Measurements from ENCODE around the gene STAT1.

Gene STAT1

DNA sequence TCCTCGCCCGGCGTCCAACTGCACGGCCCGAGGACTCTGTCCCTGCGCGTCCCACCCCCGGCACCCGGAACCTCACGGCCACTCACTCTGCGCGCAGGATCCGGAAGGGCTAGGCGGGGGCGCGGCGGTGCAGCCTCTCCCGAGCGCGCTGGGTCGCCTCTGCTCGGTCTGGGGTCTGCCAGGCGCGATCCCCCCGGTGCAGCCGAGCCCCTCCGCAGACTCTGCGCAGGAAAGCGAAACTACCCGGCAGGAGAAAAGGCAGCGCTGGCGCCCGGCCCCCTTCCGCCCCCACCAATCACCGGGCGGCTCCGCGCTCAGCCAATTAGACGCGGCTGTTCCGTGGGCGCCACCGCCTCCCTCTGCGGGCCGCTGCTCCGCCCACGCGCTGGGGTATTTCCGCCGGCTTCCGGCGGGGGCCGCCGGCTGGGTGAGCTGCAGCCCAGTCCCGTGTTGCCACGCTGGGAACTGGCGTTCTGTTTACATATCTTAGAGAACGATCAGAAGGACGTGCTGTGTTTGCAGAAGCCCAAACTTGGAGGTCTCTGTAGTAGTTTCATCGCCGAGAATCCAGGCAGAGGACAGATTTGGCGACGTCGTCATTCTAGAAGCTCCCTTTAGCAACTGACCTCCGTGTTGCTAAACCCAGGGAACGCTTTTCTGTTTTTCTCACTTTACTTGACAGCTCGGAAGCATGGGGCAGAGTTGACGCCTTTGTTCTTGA, at the start of gene STAT1:
Gene STAT1, minus strand, starts transcription at position 240 of the 721 bp plus-strand sequence. CDS start 4,168 bp downstream, outside the sequence.
- no peak within 1 kb of the TSS for H3K27ac Mint-ChIP-seq
- ATAC-seq (ENCODE audit: low read depth) (peak; percentile 90), DNase-seq (ENCODE audit: low spot score in 2 of 2) (peak; percentile 98 to 99)
- no peak within 1 kb of the TSS for H3K4me3 Mint-ChIP-seq
- peaks cover 4% of the 10 kb centered on the region for H3K9me3 Mint-ChIP-seq
- peaks cover 11% of the 10 kb centered on the region for H3K4me1 Mint-ChIP-seq
- H3K36me3 Mint-ChIP-seq = peaks cover 5% of the 10 kb centered on the region
- no peaks in the 10 kb centered on the region for H3K27me3 Mint-ChIP-seq

DNA sequence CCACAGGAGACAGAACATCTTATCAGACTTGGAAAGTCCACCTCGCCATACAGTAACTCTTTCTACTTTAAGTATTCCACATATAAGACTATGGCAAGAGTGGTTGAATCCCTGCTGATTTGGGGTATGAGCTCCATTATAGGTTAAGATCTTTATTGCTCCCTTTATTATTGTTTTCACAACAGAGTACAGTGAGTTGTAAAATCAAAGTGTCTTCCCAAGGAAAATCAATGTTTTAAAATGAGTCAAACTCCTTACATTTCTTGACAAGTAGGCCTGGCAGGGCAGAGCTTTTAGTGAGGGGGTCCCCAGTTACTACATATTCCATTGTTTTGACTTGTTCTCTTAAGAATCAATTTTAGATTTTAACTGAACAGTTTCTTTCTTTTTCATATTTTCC, 49.6 kb upstream of the STAT1 start:
- Mint-ChIP-seq H3K27ac (no peak overlapping the region), H3K4me1 (no peaks in the 10 kb centered on the region), H3K36me3 (peaks cover 4% of the 10 kb centered on the region), H3K4me3 (no peak overlapping the region), H3K9me3 (no peaks in the 10 kb centered on the region), H3K27me3 (peaks cover 6% of the 10 kb centered on the region)
- DNase-seq (ENCODE audit: low spot score in 2 of 2) (no peak), ATAC-seq (ENCODE audit: low read depth) (no peak)

DNA sequence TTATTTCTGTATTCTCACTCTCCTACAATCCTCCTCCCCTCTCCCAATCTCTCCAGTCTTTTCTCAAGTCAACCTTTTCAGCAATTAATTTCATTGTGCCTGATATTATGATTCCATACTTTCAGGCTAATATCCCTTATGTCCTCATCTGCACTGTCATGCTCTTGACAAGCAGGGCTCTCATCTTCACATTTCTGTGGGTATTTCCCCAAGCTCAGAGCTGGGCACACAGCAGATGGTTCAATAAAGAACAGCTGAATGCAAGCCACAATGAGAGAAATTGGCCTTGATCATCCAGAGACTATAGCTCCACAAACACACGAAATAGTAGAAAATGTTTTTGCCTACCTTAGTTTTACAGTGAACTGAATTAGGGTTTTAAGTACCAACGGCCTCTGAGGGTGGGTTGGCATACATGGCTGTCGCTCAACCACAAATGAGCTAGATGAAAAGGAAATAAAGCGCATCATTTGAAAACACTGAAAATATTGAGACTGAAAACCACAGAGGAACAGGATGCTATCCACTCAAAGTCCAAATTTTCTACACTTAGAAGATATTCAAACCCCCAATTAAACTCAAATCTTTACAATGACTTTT, 47.5 kb upstream of the STAT1 start:
- ATAC-seq (ENCODE audit: low read depth) (no peak), DNase-seq (ENCODE audit: low spot score in 2 of 2) (no peak)
- no peak overlapping the region for H3K4me3 Mint-ChIP-seq
- H3K9me3 Mint-ChIP-seq = no peaks in the 10 kb centered on the region
- H3K27ac Mint-ChIP-seq = no peak overlapping the region
- peaks cover 4% of the 10 kb centered on the region for H3K36me3 Mint-ChIP-seq
- peaks cover 7% of the 10 kb centered on the region for H3K27me3 Mint-ChIP-seq
- H3K4me1 Mint-ChIP-seq = no peaks in the 10 kb centered on the region

DNA sequence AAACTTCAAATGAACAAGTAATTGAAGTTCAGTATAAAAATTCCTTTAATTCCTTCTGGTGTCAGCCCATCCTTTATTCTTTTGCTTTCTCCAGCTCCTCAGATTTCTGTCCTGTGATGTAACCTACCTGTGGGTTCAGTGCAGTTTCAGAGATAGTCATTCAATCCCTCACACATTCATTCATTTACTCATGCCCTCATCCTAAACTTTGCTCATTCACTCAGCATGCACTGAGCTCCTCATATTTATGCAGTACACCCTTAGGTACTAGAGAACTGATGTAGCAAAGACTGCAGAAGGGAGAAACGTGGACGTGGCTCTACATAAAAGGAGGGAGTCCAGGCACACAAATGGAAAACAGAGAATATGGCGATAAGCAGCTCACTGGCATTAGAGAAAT, 45.3 kb upstream of the STAT1 start:
- no peak for DNase-seq (ENCODE audit: low spot score in 2 of 2)
- H3K27me3 Mint-ChIP-seq = peaks cover 5% of the 10 kb centered on the region
- H3K9me3 Mint-ChIP-seq = no peaks in the 10 kb centered on the region
- no peak overlapping the region for H3K4me3 Mint-ChIP-seq
- peaks cover 5% of the 10 kb centered on the region for H3K4me1 Mint-ChIP-seq
- H3K36me3 Mint-ChIP-seq = no peaks in the 10 kb centered on the region
- H3K27ac Mint-ChIP-seq = no peak overlapping the region
- no peak for ATAC-seq (ENCODE audit: low read depth)

DNA sequence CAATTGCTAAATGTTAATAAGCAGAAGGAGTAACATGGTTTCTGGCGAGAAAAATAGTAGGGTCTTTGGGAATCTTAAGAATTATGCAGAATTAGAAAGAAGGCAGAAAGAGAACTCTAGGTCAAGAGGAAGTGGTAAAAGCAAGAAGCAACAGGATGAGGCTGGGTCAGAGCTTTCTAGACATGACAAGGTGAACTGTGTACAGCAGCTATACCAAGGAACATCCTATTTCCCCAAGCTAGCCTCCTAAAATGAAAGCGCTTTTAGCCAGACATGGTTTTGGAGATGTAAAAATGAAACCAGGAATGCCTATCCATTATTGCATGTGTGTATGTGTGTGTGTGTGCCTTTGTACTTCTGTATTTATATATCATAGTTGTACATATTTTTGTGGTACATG, 42.3 kb upstream of the STAT1 start:
- Mint-ChIP-seq H3K9me3 (no peaks in the 10 kb centered on the region), H3K36me3 (no peaks in the 10 kb centered on the region), H3K27ac (no peak overlapping the region), H3K4me1 (peaks cover 5% of the 10 kb centered on the region), H3K4me3 (no peak overlapping the region), H3K27me3 (peaks cover 8% of the 10 kb centered on the region)
- no peak for DNase-seq (ENCODE audit: low spot score in 2 of 2)
- ATAC-seq (ENCODE audit: low read depth) = peak; percentile 32

DNA sequence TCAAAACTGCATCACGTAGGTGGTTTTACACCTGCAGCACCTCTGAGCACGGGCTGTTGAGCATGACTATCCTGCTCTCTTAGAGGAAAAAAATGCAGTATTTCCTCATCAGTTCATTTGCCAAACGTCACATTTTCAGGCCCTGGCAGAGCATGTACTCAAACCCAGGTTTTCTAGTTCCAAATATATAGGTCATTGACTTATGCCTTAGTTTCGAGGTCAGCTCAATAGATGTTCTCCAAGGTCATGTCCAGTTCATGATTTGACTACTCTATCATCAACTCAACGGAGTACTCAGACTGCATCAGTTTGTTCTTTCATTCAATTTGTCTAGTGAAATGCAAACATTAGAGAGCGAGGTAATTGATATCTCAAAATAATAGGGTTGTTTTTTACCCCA, 39.3 kb upstream of the STAT1 start:
- DNase-seq (ENCODE audit: low spot score in 2 of 2) (no peak), ATAC-seq (ENCODE audit: low read depth) (no peak)
- Mint-ChIP-seq H3K4me1 (peaks cover 5% of the 10 kb centered on the region), H3K9me3 (no peaks in the 10 kb centered on the region), H3K27ac (no peak overlapping the region), H3K36me3 (no peaks in the 10 kb centered on the region), H3K27me3 (peaks cover 8% of the 10 kb centered on the region), H3K4me3 (no peak overlapping the region)

DNA sequence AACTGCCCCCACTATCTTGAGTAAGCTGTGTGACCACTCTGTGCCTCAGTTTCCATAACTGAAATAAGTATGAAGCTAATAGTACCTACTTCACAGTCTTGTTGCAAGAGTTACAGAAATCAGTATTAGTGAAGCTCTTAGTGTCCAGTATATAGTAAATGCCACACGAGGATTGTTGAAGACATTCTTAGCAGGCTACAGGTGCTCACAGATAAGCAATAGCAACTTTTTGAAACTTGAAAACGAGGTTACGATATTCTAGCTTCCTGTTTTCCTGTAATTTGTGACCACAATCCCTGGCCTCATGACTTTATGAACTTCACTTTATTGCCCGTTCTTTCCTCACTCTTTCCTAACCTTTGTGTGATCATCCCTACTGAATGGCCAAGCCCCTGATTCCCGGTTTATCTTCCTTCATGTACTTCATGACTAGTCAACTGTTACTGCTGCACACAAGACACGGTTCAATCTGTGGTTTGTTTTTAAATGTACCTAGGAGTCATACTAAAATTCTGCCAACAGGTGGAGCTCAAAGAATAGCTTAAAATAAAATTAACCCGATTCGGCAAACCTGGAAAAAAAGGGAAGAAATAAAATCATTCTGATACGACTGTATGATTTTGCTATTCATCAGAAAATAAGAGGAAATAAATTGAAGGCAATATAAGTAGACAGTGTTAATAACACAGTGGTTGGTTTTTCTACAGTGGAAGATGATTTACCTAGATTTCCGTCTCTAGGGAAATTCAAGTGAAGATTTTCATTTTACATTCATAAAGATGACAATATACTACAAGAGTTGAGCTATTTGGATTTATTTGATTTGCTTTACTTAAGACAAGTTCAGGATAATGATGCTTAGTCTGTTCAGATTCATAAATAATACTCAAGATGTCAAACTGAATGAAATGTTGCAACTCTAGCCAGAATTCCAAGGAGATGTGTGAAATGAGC, 38.1 kb upstream of the STAT1 start:
- Mint-ChIP-seq H3K27me3 (peaks cover 8% of the 10 kb centered on the region), H3K27ac (no peak overlapping the region), H3K9me3 (no peaks in the 10 kb centered on the region), H3K36me3 (no peaks in the 10 kb centered on the region), H3K4me1 (peaks cover 5% of the 10 kb centered on the region), H3K4me3 (no peak overlapping the region)
- DNase-seq (ENCODE audit: low spot score in 2 of 2) = peak in 1 of 2 donors; percentile 40
- ATAC-seq (ENCODE audit: low read depth) = peak; percentile 75

DNA sequence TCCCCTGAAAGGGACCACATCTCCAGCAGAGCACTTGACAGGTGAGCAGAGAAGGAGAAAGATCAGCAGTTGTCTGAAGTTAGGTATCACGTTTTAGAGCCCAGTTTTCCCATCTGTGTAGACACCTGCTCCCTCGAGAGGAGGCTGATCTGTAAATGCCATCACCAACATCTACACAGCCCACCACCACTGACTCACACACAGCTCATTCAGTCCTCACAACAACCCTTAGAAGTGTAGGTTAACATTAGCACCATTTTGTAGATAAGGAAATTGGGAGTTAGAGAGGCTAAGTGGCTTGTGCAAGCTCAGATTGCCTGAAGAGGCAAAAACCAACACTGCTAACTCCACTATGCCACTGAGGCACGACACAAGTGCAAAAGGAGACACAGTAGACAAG, 37.2 kb upstream of the STAT1 start:
- Mint-ChIP-seq H3K4me3 (no peak overlapping the region), H3K36me3 (no peaks in the 10 kb centered on the region), H3K4me1 (peaks cover 2% of the 10 kb centered on the region), H3K27ac (no peak overlapping the region), H3K27me3 (peaks cover 6% of the 10 kb centered on the region), H3K9me3 (no peaks in the 10 kb centered on the region)
- ATAC-seq (ENCODE audit: low read depth) (no peak), DNase-seq (ENCODE audit: low spot score in 2 of 2) (no peak)

DNA sequence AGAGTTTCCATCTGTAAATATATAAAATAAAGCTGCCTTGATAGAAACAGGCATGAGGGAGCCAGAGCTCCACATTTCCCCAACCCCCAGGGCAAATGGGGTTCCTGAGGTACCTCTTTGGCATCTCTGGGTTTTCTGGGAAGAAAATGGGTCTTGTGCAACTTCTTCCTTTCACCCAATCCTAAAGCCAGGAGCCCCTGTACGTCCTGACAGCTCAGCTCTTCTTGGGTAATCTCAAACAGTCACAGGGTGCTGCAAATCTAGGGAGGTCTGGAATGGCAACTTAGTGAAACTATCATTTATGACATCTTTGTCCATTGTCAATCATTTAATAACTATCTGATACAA, 36.6 kb upstream of the STAT1 start:
- ATAC-seq (ENCODE audit: low read depth) (no peak), DNase-seq (ENCODE audit: low spot score in 2 of 2) (no peak)
- H3K4me1 Mint-ChIP-seq = peaks cover 3% of the 10 kb centered on the region
- no peak overlapping the region for H3K4me3 Mint-ChIP-seq
- H3K27me3 Mint-ChIP-seq = peaks cover 6% of the 10 kb centered on the region
- no peaks in the 10 kb centered on the region for H3K36me3 Mint-ChIP-seq
- no peaks in the 10 kb centered on the region for H3K9me3 Mint-ChIP-seq
- H3K27ac Mint-ChIP-seq = no peak overlapping the region

DNA sequence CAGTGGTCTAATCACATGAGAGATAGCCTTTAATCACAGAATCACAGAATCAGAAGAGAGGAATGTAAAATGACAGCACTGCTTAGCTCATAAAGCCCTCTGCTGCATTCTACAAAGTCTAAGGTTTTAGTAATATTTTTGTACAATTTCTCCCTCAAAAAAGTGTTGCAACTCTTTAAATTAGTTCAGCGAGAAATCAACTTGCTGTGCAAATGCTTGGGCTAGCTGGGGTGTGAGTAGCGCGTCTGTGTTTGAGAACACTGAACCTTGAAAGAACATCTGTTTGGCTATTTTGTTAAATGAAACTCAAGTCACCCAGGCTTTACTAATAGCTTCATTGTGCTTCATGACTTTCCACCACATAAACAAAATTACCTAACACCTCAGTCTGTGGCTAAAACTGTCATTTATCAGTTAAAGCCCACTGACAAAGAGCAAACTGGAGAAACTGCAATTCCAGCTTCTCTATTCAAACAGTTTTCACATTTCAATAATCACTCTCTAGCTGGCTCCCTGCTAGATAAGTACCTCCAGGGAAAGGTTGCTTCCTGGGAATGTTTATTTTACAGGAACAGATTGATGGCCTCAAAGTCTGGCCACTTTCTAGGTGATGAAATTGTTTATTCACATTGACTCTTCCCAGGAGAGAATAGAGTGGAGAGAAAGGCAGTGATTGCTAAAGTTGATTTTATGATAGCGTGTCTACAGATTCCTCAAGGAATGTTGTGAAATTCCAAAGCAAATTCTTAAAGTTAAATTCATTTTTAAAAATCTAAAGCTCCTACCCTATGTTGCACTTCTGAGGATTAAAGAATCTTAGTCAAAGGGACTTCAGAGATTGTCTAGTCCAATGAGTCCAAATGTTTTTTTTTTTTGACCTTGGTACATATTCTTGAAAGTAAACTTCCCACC, 36.0 kb upstream of the STAT1 start:
- Mint-ChIP-seq H3K27ac (no peak overlapping the region), H3K27me3 (peaks cover 6% of the 10 kb centered on the region), H3K9me3 (no peaks in the 10 kb centered on the region), H3K36me3 (no peaks in the 10 kb centered on the region), H3K4me1 (peaks cover 3% of the 10 kb centered on the region), H3K4me3 (no peak overlapping the region)
- ATAC-seq (ENCODE audit: low read depth) = no peak
- DNase-seq (ENCODE audit: low spot score in 2 of 2) = no peak

DNA sequence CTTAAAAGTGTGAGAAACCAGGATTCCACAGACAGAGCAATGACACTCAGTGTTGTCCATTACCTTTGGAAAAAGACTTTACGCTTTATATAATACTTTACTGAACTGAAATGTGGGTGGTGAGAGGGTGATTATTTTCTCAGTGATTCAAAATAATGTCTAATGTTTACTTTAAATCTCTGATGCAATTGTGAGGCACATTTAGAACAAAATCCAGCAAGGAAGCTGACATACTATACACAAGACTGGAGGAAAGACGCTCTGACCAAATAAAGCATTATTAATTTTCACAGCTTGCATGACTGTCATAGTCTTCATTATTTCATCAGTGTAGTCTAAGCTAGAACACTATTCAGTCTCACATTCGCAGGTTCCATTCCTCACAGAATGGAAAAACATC, 34.1 kb upstream of the STAT1 start:
- H3K4me1 Mint-ChIP-seq = peaks cover 3% of the 10 kb centered on the region
- peaks cover 3% of the 10 kb centered on the region for H3K36me3 Mint-ChIP-seq
- no peak for DNase-seq (ENCODE audit: low spot score in 2 of 2)
- peaks cover 8% of the 10 kb centered on the region for H3K27me3 Mint-ChIP-seq
- no peak overlapping the region for H3K27ac Mint-ChIP-seq
- no peak for ATAC-seq (ENCODE audit: low read depth)
- no peaks in the 10 kb centered on the region for H3K9me3 Mint-ChIP-seq
- no peak overlapping the region for H3K4me3 Mint-ChIP-seq

DNA sequence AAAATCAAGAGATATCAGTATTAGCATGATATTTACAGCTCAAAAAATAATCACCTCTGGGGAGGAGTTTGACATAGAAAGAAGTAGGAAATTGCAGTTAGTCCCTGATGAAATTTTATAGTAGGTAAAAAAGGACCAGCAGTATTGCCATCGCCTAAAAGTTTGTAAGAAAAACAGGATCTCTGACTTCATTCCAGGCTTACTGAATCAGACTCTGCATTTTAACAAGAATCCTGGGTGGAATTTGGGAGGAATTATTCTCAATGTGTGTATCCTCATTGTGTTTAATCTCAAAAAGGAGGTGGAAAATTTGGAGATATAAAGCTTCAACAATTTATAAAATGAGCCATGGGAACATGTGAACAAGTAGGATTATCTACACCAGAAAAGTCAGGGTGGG, 31.2 kb upstream of the STAT1 start:
- no peak overlapping the region for H3K27ac Mint-ChIP-seq
- DNase-seq (ENCODE audit: low spot score in 2 of 2) (no peak), ATAC-seq (ENCODE audit: low read depth) (no peak)
- H3K4me1 Mint-ChIP-seq = peaks cover 3% of the 10 kb centered on the region
- H3K9me3 Mint-ChIP-seq = no peaks in the 10 kb centered on the region
- H3K4me3 Mint-ChIP-seq = no peak overlapping the region
- H3K36me3 Mint-ChIP-seq = peaks cover 3% of the 10 kb centered on the region
- peaks cover 4% of the 10 kb centered on the region for H3K27me3 Mint-ChIP-seq

DNA sequence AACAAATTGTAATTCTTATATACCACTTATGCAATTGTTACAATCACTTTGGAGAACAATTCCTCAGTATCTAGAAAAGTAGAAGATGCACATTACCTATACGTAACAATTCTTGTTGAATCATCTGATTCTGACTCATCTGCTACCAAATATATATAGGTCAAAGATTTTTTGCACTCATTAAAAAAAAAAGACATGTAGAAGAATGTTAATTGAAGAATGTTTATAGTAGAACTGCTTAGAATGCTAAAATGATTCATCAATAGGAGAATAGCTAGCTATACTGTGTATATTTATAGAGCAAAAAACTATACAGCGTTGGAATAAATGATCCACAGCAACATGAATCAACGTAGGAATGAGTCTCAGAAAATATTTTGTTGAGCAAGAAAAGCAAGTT, 29.5 kb upstream of the STAT1 start:
- peaks cover 3% of the 10 kb centered on the region for H3K36me3 Mint-ChIP-seq
- peaks cover 4% of the 10 kb centered on the region for H3K27me3 Mint-ChIP-seq
- H3K4me3 Mint-ChIP-seq = no peak overlapping the region
- DNase-seq (ENCODE audit: low spot score in 2 of 2) (no peak), ATAC-seq (ENCODE audit: low read depth) (no peak)
- no peak overlapping the region for H3K27ac Mint-ChIP-seq
- H3K4me1 Mint-ChIP-seq = peaks cover 3% of the 10 kb centered on the region
- no peaks in the 10 kb centered on the region for H3K9me3 Mint-ChIP-seq
